HG02981 (cell line): Measurements from ENCODE around the gene ZCCHC14.
"Not testable (repeated sequence)": the region's sequence is repeated elsewhere in the genome, so short reads cannot be mapped to it uniquely, and the experiment has no call there.

Source experiments
- ATAC-seq: cut with Tn5 transposase; IDR thresholded peaks from one replicate; pipeline ENCODE4 v1.9.1; 2021; ENCODE audit warnings: mild to moderate bottlenecking, moderate library complexity; ENCODE audit not compliant: unreplicated experiment

Gene ZCCHC14

DNA sequence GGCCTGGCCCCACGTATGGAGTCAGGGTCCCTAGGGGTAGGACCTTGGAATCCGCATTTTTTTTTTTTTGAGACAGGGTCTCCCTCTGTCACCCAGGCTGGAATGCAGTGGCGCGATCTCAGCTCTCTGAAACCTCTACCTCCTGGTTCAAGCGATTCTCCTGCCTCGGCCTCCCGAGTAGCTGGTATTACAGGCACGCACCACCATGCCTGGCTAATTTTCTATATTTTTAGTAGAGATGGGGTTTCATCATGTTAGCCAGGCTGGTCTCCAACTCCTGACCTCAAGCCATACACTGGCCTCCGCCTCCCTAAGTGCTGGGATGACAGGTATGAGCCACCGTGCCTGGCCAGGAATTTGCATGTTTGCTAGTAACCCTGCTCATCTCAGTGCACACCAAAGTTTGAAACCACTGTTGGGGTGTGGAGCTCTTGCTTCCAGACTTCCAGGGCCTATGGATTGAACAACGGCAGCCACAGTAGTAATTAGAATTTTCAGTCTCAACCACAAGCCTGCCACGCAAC lies 5.0 kb upstream of the ZCCHC14 start:
- ATAC-seq: not testable (repeated sequence)

DNA sequence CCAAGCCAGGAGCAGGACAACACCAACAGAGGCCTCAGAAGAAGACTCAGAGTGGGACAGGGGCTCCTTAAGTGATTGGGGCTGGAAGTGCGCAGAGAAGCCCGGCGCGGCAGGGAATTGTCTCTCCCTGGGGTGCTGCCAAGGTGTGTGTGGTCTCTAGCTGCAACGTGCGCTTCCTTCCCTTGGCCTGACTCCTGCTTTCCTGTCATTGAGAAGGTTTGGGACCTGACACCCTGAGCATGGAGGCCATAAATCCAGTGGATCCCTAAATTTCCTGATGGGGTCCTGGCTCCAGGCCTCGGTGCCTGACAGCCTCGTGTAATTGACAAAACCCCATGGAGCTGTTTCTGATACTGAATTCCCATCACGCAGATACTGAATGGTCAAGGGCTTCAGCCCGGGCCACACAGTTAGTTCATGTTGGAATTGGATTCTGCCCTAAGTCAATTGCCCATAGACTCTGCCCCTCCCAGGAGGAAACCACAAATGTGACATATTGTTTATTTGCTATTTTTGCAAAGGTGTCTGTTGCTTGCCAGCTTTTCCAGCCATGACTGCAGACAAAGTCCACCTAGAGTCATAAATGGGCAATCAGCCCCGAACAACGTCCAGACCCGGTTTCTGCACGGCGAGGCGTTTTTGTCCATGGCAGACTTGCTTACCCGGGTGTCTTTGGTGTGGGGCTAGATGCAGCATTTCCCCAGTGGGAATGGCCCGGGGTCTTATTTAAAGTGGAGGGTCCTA lies 4.4 kb upstream of the ZCCHC14 start:
- not testable (repeated sequence) for ATAC-seq

DNA sequence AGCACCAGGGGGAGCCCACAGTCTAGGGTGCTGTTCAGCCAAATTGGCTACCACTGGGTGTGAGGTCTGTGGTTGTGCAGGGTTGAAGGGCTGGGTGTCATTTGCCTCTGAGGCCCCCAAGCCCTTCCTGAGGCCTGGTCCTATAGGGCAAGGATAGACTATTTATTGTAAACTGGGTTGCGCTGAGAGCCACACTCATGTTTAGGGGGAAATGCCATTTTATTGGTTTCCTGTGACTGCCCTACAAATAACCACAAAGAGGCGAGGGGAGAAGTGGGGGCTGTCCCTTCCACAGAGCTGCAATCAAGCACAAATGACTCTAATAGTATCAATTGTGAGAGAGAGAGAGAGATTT lies 3.6 kb upstream of the ZCCHC14 start:
- no peak for ATAC-seq

DNA sequence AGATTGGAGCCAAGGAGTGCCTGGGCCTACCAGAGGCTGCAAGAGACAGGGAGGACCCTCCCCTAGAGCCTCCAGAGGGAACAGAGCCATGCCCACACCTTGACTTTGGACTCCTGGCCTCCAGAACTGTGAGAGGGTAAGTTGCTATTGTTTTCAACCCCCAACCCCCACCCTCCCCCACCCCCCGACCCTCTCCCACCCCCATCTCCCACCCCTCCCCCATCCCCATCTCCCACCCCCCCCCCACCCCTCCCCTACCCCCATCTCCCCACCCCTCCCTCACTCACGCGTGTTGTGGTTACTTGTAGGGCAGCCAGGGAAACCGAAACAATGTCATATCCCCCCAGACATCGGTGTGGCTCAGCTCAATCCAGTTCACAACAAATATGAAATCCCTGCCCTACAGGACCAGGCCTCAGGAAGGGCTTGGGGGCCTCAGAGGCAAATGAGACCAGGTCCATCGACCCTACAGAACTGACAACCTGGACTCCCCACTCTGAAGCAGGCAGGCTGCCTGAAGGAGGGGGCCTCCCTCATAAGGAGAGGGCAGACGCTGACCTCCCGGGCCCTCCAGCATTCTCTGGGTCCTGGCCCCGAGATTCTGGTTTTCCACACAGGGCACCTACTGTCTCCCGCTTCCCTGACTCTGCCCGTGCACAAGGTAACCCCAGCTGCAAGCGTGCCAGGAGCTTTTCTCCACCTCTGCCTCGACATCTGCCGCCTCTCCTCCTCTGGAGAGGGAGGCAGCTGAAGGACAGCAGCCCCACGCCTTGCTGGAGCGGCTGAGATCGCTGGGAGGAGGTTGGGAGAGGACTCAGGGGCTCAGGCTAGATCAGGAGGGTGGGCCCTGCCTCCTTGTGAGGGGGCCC lies 3.0 kb upstream of the ZCCHC14 start:
- no peak for ATAC-seq

DNA sequence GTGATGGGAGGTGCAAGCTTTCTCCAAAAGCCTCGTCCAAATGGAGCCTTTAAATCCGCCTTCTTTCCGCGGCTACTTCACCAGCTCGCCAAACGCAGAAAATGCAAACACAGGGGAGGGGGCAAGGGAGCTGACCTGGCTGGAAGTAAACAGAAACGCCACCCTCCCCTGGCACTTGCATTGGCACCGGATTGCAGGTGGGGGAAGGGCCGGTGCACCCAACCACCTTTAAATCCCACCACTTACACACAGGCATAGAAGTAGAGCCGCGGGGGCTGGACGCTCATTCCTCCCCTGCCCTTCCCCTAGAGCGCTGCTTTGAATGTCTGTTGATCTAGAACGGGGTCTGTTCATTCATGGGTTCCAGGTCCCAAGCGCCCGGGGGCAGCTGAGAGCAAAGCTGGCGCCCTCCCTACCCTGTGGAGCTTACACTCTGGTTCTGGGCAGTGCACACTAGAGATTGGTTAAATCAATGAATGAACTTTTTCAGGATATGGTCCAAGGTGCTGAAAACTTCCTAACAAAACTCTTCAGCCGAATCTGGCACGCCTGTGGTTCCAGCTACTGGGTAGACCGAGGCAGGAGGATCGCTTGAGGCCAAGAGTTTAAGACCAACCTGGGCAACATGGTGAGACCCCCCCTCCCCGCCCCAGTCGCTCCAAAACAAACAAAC lies 920 bp upstream of the ZCCHC14 start:
- no peak for ATAC-seq

DNA sequence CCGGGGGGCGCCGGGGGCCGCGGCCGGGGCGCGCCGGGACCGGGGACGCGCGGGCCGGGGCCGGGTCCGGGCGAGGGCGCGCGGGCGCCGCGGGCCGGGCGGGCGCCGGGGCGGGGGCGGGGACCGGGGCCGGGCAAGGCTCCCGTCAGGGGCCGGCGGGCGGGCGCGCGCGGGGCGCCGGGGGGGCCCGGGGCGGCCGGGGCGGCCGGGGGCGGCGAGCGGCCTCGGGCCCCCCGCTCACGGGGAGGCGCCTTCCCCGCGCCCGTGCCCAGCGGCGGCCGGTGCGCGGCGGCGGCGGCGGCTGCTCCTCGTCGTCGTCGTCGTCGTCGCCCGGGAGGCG lies 563 bp downstream of the ZCCHC14 start:
- ATAC-seq: no peak

DNA sequence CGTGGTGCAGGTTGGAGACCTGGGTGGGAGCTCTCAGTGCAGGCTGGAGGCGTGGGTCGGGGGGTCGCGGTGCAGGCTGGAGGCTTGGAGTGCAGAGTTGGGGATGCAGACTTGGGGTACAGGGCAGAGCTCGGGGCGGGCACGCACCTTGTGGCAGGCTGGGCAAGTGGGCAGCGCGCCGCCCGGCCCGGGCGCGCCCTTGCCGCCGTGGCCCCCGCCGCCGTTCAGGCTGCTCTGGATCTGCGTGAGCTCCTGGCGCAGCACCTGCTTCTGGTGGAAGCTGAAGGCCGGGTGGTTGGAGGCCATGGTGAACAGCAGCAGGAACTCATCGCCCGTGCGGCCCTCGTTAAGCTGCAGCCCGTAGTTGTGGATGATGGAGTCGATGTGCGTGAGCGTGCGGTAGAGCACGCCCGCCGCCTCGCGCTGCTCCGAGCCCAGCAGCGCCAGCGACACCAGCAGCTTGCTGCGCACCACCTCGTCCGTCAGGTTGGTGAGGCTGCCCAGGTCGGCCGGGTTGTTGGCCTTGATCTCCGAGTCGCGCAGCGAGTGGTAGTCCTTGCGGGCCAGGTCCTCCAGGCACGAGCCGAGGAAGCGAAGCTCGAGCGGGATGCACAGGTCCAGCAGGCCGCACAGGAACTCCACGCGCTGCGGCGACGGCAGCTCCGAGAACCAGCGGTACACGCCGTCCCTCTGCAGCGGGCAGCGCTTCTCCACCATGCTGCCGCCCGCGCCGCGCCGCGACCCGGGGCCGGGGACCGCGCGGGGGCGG lies 1.1 kb downstream of the ZCCHC14 start:
- ATAC-seq: no peak

DNA sequence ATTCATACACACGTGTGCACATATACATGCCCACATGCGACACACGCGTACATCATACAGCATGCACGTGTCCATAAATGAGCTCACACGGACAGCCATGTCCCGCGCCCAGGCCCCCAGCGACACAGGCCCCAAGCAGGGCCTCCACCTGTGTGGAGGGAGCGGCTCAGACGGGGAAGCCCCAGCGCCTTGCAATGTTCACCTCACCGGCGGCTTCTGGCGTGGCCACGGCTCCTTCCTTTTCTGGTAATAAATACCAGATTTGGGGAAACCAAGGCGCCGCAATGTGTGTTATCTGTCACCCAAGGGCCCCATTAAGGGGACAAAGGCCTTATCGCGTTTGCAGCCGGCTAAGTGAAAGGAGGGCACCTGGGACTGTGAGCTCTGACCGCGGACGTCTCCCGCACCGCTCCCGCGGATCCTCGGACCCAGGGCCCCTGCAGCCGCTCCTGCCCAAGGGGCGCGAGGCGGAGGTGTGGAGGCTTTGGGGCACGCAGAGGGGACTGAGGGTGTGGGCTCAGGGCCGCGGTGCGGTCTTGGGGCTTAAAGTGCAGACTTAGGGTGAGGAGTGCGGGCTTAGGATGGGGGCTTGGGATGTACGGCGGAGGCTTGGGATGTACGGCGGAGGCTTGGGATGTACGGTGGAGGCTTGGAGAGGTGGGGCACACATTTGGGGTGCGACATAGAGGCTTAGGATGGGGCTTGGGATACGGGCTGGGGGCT lies 1.9 kb downstream of the ZCCHC14 start:
- ATAC-seq: not testable (repeated sequence)

DNA sequence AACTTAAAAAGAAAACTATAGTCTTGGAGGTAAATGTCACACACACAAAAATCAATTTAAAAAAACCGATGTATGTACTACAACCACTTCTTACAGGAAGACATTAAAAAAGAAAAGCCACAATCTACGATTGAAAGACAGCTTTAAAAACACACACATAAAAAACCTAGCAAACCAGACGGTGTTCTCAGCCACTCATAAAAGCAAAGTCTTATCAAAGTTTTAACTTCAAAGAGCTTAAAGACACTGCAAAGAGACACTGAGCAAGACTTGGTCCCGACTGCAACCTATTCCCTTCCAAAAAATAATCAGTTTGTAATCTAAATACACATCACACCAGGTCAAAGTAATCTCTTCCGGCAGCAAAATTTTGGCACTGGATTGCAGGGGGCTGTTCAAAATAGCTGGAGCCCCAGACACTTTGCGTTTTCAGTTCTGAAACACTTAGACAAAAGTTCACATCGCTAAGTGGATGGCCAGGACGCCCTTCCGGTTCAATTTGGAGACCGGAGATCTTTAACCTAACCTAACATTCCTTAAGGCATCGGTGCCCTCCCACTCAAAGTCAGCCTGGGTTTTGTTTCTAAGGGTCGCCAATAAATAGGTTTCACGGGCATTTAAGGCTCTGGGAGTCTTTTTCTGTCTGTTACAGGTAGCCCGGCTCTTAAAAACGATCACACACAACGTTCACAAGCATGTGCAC lies 2.6 kb downstream of the ZCCHC14 start:
- no peak for ATAC-seq

DNA sequence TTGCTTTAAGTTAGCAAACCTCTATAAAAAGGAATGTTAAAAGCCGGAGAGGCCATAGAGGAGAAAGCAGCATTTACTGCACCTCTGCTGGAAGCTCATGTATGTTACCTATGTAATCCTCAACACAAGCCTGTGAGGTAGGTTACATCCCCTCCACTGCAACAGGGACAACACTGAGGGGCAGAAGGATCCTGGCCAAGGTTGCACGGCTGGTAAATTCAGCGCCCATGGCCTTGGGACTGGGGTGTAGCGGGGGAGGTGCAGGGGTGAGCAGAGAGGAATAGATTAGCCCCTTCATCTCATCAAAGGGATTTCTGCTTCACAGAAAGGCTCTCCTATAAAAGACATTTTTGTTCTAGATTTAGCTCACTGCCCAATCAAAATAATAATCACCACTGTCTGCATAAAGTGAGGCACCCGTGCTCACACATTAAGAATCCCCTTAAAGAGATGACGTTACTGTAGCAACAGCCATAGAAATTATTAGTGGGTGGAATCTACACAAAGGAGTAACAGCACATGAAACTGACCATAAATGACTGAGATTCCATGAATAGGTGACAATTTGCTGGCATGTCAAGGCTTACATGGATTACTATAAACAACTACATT lies 3.3 kb downstream of the ZCCHC14 start:
- ATAC-seq: no peak

DNA sequence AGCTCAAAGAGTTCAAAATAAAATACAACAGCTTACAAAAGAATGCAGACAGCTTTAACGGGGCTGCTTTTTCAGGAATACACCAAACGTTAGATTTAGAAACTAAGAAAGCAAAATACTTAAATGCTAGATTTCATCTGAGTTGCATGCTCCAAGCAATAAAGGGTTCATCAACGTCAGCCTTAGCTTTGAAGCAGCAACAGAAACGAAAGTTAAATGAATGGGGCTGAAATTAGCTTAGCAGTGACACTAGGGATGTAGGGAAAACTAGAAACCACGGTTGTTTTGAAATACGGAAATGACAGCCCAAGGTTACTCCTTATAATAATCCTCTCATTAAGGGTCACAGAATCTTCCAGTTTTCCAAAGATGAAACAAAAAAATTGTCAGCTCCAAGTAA lies 3.9 kb downstream of the ZCCHC14 start:
- not testable (repeated sequence) for ATAC-seq

DNA sequence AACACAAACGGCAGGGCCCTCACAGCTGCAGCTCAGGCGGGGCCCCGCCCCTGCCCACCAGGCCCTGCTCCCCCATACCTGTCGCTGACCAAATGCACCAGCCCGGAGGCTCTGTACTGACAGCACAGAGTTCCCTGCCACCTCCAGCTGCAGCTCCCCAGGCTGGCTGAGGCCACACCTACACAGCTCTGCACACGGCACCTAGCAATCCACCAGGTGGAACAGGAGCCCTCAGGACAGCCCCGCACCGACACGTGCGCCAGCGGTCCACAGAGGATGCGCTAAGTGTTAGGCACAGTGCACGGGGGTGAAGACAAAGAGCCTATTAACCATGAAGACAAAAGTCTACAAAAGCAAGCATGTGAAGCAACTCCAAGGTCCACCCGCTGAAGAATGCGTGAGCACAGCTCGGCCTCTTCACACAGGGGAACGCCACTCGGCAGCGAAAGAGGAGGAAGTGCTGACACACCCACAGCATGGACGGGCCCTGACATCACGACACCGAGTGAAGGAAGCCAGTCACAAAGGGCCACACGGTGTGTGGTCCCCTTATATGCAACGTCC lies 5.4 kb downstream of the ZCCHC14 start:
- ATAC-seq: no peak

DNA sequence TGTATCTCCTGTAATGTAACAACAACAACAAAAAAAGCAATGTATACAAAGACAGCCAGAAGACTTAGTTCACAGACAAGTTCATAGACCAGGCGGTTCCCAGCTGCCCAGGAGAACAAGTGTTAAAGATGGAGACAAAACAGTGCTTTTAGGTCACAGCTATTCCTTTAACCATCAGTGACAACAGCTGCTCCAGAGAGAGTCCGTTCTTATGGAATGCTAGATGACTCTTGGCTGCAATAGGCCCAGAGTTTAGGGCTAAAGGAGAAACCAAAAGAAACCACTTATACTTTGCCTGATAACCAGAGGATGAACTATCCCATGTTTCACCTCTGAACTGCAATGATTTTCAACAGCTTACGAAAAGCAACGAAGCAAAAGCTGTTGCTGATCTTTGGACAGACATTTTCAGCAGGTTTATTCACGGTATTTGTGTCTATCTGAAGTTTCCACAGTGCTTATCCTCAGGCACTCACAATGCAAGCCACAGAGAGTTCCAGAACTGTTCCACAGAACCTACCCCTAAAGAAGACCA lies 6.0 kb downstream of the ZCCHC14 start:
- no peak for ATAC-seq

DNA sequence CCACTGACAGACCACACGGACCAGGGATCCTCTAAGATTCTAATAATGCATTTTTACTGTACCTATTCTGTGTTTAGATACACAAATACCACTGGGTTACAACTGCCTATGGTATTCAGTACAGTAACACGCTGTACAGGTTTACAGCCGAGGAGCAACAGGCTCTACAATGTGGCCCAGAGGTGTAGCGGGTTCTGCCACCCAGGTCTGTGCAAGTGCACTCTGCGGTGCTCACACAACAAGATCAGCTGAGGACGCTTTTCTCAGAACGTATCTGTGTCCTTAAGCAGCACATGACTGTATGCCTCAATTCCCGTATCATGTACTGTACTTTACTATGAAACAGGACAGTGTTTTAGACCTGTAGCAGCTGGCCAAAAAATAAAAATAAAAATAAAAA lies 6.5 kb downstream of the ZCCHC14 start:
- ATAC-seq: no peak

DNA sequence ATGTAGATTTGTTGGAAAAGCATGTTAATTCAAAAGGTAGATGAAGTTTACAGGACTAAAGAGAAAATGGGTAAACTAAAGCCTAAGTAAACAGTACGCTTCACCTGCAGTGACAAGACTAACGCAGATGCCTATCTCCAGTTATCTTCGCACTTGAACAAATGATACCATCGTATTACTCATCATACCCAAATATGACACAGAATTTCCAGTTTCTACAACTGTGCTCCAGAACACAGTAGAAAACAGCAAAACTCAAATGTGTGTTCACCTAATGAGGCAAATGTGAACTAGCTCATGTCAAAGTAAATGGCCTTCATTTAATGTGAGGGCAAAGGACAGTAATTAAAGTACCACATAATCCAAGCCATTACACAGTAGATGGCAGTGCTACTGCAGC lies 7.0 kb downstream of the ZCCHC14 start:
- ATAC-seq: not testable (repeated sequence)

DNA sequence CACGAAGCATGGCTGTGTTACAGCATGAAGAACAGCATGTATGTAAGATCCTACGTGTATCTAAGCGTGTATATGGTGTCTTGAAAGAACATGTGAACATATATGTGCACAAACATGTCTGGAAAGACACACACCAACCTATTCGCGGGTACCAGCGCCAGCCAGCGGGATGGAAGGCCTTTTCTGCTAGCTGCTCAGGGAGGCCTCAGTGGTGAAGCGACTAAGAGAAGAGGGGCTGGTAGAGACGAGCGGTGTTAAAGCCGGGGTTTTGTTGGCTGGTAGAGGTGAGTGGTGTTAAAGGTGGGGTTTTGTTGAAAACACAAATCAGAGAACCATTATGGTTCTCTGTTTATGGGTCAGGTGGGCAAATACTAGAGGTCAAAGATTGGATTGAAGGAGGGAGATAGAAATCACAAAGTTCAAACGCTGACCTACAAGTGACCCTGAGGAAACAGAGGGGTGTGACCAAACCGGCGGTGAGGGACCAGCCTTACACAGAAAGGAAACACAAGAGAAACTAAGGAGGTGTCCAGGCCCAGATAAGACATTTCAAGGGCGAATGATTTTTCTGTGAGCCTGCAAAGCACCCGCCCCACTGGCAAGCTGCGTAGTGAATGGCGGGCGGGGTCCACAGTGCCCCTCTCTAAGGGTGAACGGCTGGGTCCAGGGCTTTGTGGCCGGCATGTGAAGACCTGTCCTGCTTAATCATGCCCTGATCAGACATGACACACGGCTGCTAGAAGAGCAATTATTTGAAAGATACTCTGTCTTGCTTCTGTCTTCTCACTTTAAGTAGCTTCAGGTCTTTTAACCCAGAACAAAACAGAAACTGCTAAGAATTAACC lies 8.1 kb downstream of the ZCCHC14 start:
- ATAC-seq: no peak

DNA sequence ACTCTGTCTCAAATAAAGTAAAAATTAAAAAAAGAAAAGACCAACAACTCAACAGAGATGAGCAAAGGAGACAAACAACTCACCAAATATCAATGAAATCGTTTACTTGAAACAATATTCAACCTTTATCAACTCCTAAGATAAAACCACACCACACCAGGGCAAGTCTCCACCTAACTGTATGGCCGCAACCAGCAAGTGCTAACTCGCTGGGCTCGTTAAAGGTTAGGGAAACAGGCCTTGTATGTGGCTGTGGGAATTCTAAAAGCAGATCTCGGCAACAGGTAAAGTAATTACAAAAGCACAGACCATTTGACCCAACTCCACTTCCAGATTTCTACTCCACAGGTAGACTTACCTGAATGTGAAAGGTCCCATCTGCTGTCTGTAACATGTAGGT lies 9.3 kb downstream of the ZCCHC14 start:
- ATAC-seq: no peak

DNA sequence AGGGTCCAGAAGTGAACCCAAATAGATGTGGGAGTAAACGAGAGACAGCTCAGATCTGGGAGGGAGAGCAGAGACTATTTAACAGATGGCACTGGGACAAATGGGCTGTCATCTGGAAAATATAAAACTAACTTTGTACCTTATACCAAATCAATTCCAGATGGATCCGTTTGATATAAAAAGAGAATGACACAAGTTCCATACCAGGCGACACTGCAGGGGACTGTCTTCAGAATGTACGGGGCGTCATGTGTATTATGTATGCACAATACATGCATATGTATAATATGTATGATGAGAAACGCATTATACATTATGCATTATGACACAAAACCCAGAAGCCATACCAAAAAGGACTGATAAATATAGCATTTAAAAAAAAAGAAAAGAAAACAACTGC lies 10.2 kb downstream of the ZCCHC14 start:
- ATAC-seq: not testable (repeated sequence)
